ENCODE results near the gene FILIP1.
A peak's percentile ranks its signal among the peaks of the same experiment; 100 is the strongest.

Gene FILIP1

GRCh38 chr6:75301088-75301487 lies 192.5 kb downstream of the FILIP1 start:
- DNase-seq (ENCODE audit: low read depth in 2 of 3, low spot score in 2 of 3): no peak

- DNase-seq (ENCODE audit: low read depth in 2 of 3, low spot score in 2 of 3): no peak
These were observed 193.1 kb downstream of the FILIP1 start for GRCh38 chr6:75300531-75300855.

GRCh38 chr6:75299801-75300530 lies 193.6 kb downstream of the FILIP1 start:
- no peak for DNase-seq (ENCODE audit: low read depth in 2 of 3, low spot score in 2 of 3)

- no peak for DNase-seq (ENCODE audit: low read depth in 2 of 3, low spot score in 2 of 3)
These were observed 196.5 kb downstream of the FILIP1 start for GRCh38 chr6:75296811-75297779.

- no peak for DNase-seq (ENCODE audit: low read depth in 2 of 3, low spot score in 2 of 3)
These were observed 201.0 kb downstream of the FILIP1 start for GRCh38 chr6:75292555-75292954.

GRCh38 chr6:75291744-75292143 lies 201.9 kb downstream of the FILIP1 start:
- DNase-seq (ENCODE audit: low read depth in 2 of 3, low spot score in 2 of 3): no peak

- DNase-seq (ENCODE audit: low read depth in 2 of 3, low spot score in 2 of 3): no peak
These were observed 202.3 kb downstream of the FILIP1 start for GRCh38 chr6:75291331-75291730.

GRCh38 chr6:75290136-75290945 lies 203.3 kb downstream of the FILIP1 start:
- no peak for DNase-seq (ENCODE audit: low read depth in 2 of 3, low spot score in 2 of 3)

- DNase-seq (ENCODE audit: low read depth in 2 of 3, low spot score in 2 of 3): no peak
These were observed 205.6 kb downstream of the FILIP1 start for GRCh38 chr6:75288023-75288422.

GRCh38 chr6:75287424-75287823 lies 206.2 kb downstream of the FILIP1 start:
- DNase-seq (ENCODE audit: low read depth in 2 of 3, low spot score in 2 of 3): no peak

- no peak for DNase-seq (ENCODE audit: low read depth in 2 of 3, low spot score in 2 of 3)
These were observed 206.6 kb downstream of the FILIP1 start for GRCh38 chr6:75286955-75287354.

- DNase-seq (ENCODE audit: low read depth in 2 of 3, low spot score in 2 of 3): no peak
These were observed 208.3 kb downstream of the FILIP1 start for GRCh38 chr6:75285283-75285639.

GRCh38 chr6:75284632-75285282 lies 208.8 kb downstream of the FILIP1 start, which contains the start of gene TMEM30A:
Gene TMEM30A (minus strand): TSS chr6:75284792. CDS start chr6:75284638, 154 bp downstream.
- DNase-seq (ENCODE audit: low read depth in 2 of 3, low spot score in 2 of 3): peak; percentile 70 to 88 (median 82)

- DNase-seq (ENCODE audit: low read depth in 2 of 3, low spot score in 2 of 3): no peak
These were observed 209.5 kb downstream of the FILIP1 start for GRCh38 chr6:75283907-75284631.

GRCh38 chr6:75282706-75283105 lies 210.9 kb downstream of the FILIP1 start:
- DNase-seq (ENCODE audit: low read depth in 2 of 3, low spot score in 2 of 3): no peak

- no peak for DNase-seq (ENCODE audit: low read depth in 2 of 3, low spot score in 2 of 3)
These were observed 211.9 kb downstream of the FILIP1 start for GRCh38 chr6:75281653-75282052.

- no peak for DNase-seq (ENCODE audit: low read depth in 2 of 3, low spot score in 2 of 3)
These were observed 213.3 kb downstream of the FILIP1 start for GRCh38 chr6:75280131-75280855.

GRCh38 chr6:75279418-75279817 lies 214.2 kb downstream of the FILIP1 start:
- DNase-seq (ENCODE audit: low read depth in 2 of 3, low spot score in 2 of 3): no peak

GRCh38 chr6:75278474-75279077 lies 215.0 kb downstream of the FILIP1 start:
- DNase-seq (ENCODE audit: low read depth in 2 of 3, low spot score in 2 of 3): no peak
